Measurements from ENCODE around the gene BIN1. TPM values are rescaled to one million over a fixed set of nuclear protein-coding genes. Genes with fewer than 3 reads are reported as not detected.

Gene BIN1
- total and polyA plus RNA-seq, 2 of the 4 experiments (the other 2 are of a cell fraction) = 18.1 to 25.7 TPM

GRCh38 chr2:127051116-127052056 lies 55.6 kb downstream of the BIN1 start:
- Histone ChIP-seq H2BK5ac (ENCODE audit: low read depth, low read length, poor library complexity, severe bottlenecking) (no peak overlapping the region), H3K4me2 (ENCODE audit: low read depth, low read length) (no peak overlapping the region), H3K56ac (ENCODE audit: extremely low read depth, insufficient read depth, low read length) (no peak overlapping the region), H4K20me1 (ENCODE audit: insufficient read depth, low read length) (no peaks in the 10 kb centered on the region), H3K23ac (ENCODE audit: low read depth, low read length) (no peak overlapping the region), H3K14ac (replicated peaks; ENCODE audit: low read depth, low read length) (no peak overlapping the region), H2AK9ac (replicated peaks; ENCODE audit: low read depth, low read length, poor library complexity) (no peak overlapping the region), H2AK5ac (ENCODE audit: low read depth, low read length) (no peak overlapping the region), H3K4me3 (ENCODE audit: insufficient read depth, low read depth, low read length) (no peak overlapping the region), H3K9me1 (ENCODE audit: insufficient read depth, low read length) (no peaks in the 10 kb centered on the region), H3K4me1 (ENCODE audit: control insufficient read depth, insufficient read depth, low read length) (peaks cover 2% of the 10 kb centered on the region; the same call in 1 of the 2 replicates), H3K4ac (ENCODE audit: low read depth, low read length) (no peak overlapping the region), H3K27me3 (ENCODE audit: control insufficient read depth, insufficient read depth, low read length) (no peaks in the 10 kb centered on the region), H4K5ac (ENCODE audit: low read depth, low read length) (no peak overlapping the region), H3K18ac (ENCODE audit: low read depth, low read length) (no peak overlapping the region), H2BK20ac (ENCODE audit: low read depth, low read length) (no peak overlapping the region), H3K36me3 (ENCODE audit: control insufficient read depth, insufficient read depth, low read length) (peaks cover 5% of the 10 kb centered on the region; the same call in 1 of the 2 replicates), H2BK15ac (ENCODE audit: low read depth, low read length) (no peak overlapping the region), H2BK120ac (ENCODE audit: low read depth, low read length) (no peak overlapping the region), H3K79me1 (ENCODE audit: low read depth in 1 of 2, low read length in 2 of 2) (no peaks in the 10 kb centered on the region), H4K8ac (ENCODE audit: low read depth in 2 of 2, low read length in 2 of 2) (no peak overlapping the region), H3K9ac (ENCODE audit: low read depth, low read length) (no peak overlapping the region), H4K91ac (ENCODE audit: insufficient read depth, low read depth, low read length) (no peak overlapping the region), H2AFZ (replicated peaks; ENCODE audit: low read length, poor library complexity) (no peak overlapping the region), H3K27ac (ENCODE audit: insufficient read depth, low read length) (no peak overlapping the region), H3K9me3 (ENCODE audit: control insufficient read depth, insufficient read depth, low read length) (no peaks in the 10 kb centered on the region)
- dilution Hi-C loops (cut with HindIII; ENCODE audit: low sequenced_read_pairs, unreplicated experiment) (no loop called here), intact Hi-C loops (cut with micrococcal nuclease) (loop anchor here (10.0 kb wide), 2 partner anchors 167 to 397 kb away; partner anchors contain the start of gene GYPC), in situ Hi-C loops (cut with MboI; ENCODE audit: low sequenced_read_pairs) (no loop called here)
- DNase-seq = no peak
- TF ChIP-seq NFE2L2 (IDR thresholded peaks at IDR 0.05; ENCODE audit: low read depth, low read length) = no peak
- TF ChIP-seq BHLHE40 (IDR thresholded peaks at IDR 0.05; ENCODE audit: low read depth, low read length) = no peak
- TF ChIP-seq MAZ (IDR thresholded peaks at IDR 0.05; ENCODE audit: borderline replicate concordance, low read depth, low read length) = no peak
- TF ChIP-seq RCOR1 (IDR thresholded peaks at IDR 0.05; ENCODE audit: insufficient replicate concordance, low read length) = no peak
- TF ChIP-seq CTCF (conservative IDR thresholded peaks at IDR 0.05; ENCODE audit: low read depth, low read length) = no peak
- no peak for TF ChIP-seq MXI1 (IDR thresholded peaks at IDR 0.05; ENCODE audit: borderline replicate concordance, low read depth, low read length)
- TF ChIP-seq SMC3 (IDR thresholded peaks at IDR 0.05; ENCODE audit: low read depth, low read length) = no peak
- TF ChIP-seq RFX5 (IDR thresholded peaks at IDR 0.05; ENCODE audit: low read depth, low read length) = no peak
- no peak for ATAC-seq (ENCODE audit: low read depth)
- ChIA-PET CTCF (interaction anchor here (0.7 to 1.9 kb wide), 5 partner anchors 16 to 275 kb away, joined by 3 to 4 read pairs (median 3); no protein-coding TSS in a partner anchor), POLR2A (ENCODE audit: unreplicated experiment) (no interaction called here)
- BruUV-seq (replicated peaks) = no TSS peak
- WGBS, 2 experiments (ENCODE audit: extremely low coverage in 2 of 2, insufficient read length in 1 of 2) = 89% methylated on average over 16 of the region's 29 CpGs; no CpG with 5 or more reads in 1 of the 2 experiments

Measured in IMR-90 (cell line).